ENCODE measurements around the gene C12orf42.

DNA sequence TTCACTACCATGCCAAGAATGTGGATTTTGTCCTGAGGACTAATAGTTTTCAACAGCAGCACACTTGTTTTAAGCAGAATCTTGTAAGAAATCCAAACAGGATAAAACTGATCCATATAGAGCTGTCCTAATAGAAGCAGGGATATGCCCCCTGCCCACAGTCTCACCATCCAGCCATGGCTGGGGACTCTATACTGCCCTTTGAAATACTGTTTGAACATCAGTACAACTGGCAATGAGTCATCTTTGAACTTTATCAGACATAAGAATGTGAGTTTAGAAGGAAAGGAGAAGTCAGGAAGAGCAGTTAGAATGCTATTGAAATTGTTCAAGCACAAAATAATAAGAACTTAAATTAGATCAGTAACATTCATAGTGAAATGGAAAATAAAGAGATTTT lies 3.8 kb upstream of the C12orf42 start:
- TF ChIP-seq POLR2AphosphoS5 (IDR thresholded peaks at IDR 0.05), result no peak
- TF ChIP-seq, protein P1, sequence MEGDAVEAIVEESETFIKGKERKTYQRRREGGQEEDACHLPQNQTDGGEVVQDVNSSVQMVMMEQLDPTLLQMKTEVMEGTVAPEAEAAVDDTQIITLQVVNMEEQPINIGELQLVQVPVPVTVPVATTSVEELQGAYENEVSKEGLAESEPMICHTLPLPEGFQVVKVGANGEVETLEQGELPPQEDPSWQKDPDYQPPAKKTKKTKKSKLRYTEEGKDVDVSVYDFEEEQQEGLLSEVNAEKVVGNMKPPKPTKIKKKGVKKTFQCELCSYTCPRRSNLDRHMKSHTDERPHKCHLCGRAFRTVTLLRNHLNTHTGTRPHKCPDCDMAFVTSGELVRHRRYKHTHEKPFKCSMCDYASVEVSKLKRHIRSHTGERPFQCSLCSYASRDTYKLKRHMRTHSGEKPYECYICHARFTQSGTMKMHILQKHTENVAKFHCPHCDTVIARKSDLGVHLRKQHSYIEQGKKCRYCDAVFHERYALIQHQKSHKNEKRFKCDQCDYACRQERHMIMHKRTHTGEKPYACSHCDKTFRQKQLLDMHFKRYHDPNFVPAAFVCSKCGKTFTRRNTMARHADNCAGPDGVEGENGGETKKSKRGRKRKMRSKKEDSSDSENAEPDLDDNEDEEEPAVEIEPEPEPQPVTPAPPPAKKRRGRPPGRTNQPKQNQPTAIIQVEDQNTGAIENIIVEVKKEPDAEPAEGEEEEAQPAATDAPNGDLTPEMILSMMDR (IDR thresholded peaks at IDR 0.05), result no peak
- TF ChIP-seq POLR2A (IDR thresholded peaks at IDR 0.05), result no peak

Measured in sigmoid colon (tissue), 4 donors.